T1000 (cell line): Measurements from ENCODE around the gene MAFG.

Source experiments
- DNase-seq: peaks from one replicate; lab custom pipeline; 2025; ENCODE audit warnings: mixed read lengths; lab: John Stamatoyannopoulos, UW

The MAFG gene

DNA sequence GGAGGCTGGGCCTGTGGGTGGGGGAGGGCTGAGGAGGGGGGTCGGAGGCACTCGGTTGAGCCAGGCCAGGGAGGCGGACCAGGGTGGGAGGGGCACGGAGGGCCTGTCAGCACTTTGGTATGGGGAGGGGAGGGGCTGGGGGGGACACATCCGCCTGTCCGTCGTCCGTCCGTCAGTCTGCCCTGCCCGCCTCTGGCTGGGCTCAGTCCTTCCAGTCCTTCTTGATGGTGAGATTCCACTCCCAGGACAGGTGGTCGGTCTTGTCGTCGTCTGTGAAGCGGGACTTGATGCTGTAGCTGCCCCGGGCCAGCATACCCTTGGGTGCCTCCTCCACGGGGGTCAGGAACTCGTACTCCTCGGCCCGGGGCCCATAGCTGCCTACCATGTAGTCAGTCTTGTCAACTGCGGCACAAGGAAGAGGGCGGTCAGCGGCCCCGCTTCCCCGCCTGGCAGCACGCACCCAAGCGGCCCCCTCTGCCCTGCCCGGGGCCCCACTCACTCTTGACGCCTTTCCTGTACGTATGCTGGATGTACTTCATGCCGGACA lies 58.8 kb downstream of the MAFG start:
- DNase-seq, result peak; percentile 77
